GM23338 (cell line): ENCODE results near the gene FBLN1. TPM values are rescaled to one million over a fixed set of nuclear protein-coding genes. Genes with fewer than 3 reads are reported as not detected.

Source experiments
- ATAC-seq: fragments of 200-7000 bp; cut with Tn5 transposase; 3 replicates; pipeline ENCODE4 v1.9.1; 2020
- DNase-seq: peaks from one replicate; pipeline ENCODE4 v3.0.0-alpha.2; 2015; ENCODE audit warnings: low spot score
- H2AFZ ChIP-seq: fragments of 200-600 bp; sonication (generic); 2 replicates; pipeline ENCODE4 v1.8.0; 2016; ENCODE audit warnings: antibody characterized with exemption, mild to moderate bottlenecking, moderate library complexity
- H3F3A ChIP-seq: fragments of 200-600 bp; sonication (generic); replicated peaks from 2 replicates; pipeline ENCODE4 v1.8.0; 2017; ENCODE audit warnings: antibody characterized with exemption, mixed run types, low read depth
- H3K27ac ChIP-seq: fragments of 200-600 bp; sonication (generic); 2 replicates; pipeline ENCODE4 v1.6.1; 2016; ENCODE audit warnings: low read depth
- H3K27me3 ChIP-seq: fragments of 200-600 bp; sonication (generic); 2 replicates; pipeline ENCODE4 v1.8.0; 2016; ENCODE audit warnings: mild to moderate bottlenecking, mixed run types, moderate library complexity; ENCODE audit not compliant: insufficient read depth
- H3K36me3 ChIP-seq: fragments of 200-600 bp; sonication (generic); 2 replicates; pipeline ENCODE4 v1.8.0; 2016; ENCODE audit warnings: mild to moderate bottlenecking; ENCODE audit not compliant: insufficient read depth
- H3K4me1 ChIP-seq: fragments of 200-600 bp; sonication (generic); 2 replicates; pipeline ENCODE4 v1.8.0; 2016; ENCODE audit warnings: mild to moderate bottlenecking, moderate library complexity; ENCODE audit not compliant: insufficient read depth
- H3K4me2 ChIP-seq: fragments of 200-600 bp; sonication (generic); 2 replicates; pipeline ENCODE4 v1.7.1; 2017; ENCODE audit warnings: mixed run types
- H3K4me3 ChIP-seq: fragments of 200-600 bp; sonication (generic); 2 replicates; pipeline ENCODE4 v1.6.1; 2016; ENCODE audit warnings: mixed run types
- H3K79me2 ChIP-seq: fragments of 200-600 bp; sonication (generic); replicated peaks from 2 replicates; pipeline ENCODE4 v1.8.0; 2017; ENCODE audit warnings: mild to moderate bottlenecking; ENCODE audit not compliant: insufficient read depth
- H3K9me2 ChIP-seq: fragments of 200-600 bp; sonication (generic); 2 replicates; pipeline ENCODE4 v1.8.0; 2017; ENCODE audit not compliant: insufficient read depth
- H4K20me1 ChIP-seq: fragments of 200-600 bp; sonication (generic); replicated peaks from 2 replicates; pipeline ENCODE4 v1.8.0; 2017; ENCODE audit warnings: mild to moderate bottlenecking; ENCODE audit not compliant: insufficient read depth
- H3K27ac Mint-ChIP-seq: 2 replicates; pipeline ENCODE4 v1.8.0; 2020; ENCODE audit warnings: inconsistent platforms, mild to moderate bottlenecking, moderate library complexity, mixed read lengths
- H3K27me3 Mint-ChIP-seq: 3 replicates; pipeline ENCODE4 v1.8.0; 2022; ENCODE audit warnings: low read depth, mild to moderate bottlenecking, moderate library complexity, mixed read lengths, inconsistent platforms; ENCODE audit not compliant: insufficient read depth, poor library complexity
- H3K36me3 Mint-ChIP-seq: 3 replicates; pipeline ENCODE4 v1.8.0; 2021; ENCODE audit warnings: low read depth, mild to moderate bottlenecking, inconsistent platforms, moderate library complexity, mixed read lengths
- H3K4me1 Mint-ChIP-seq: 3 replicates; pipeline ENCODE4 v1.8.0; 2020; ENCODE audit warnings: mild to moderate bottlenecking, inconsistent platforms, mixed read lengths
- H3K4me3 Mint-ChIP-seq: 3 replicates; pipeline ENCODE4 v1.8.0; 2021; ENCODE audit warnings: moderate library complexity, mild to moderate bottlenecking, inconsistent platforms, mixed read lengths
- H3K9me3 Mint-ChIP-seq: 3 replicates; pipeline ENCODE4 v1.8.0; 2020; ENCODE audit warnings: moderate library complexity, mild to moderate bottlenecking, inconsistent platforms, mixed read lengths
- CREB1 ChIP-seq: fragments of 250-450 bp; sonication (Bioruptor Pico); IDR thresholded peaks from 2 replicates; pipeline ENCODE4 v1.5.0; 2020; ENCODE audit warnings: low read depth, mild to moderate bottlenecking, moderate library complexity
- ETS1 ChIP-seq: IDR thresholded peaks from 2 replicates; pipeline ENCODE4 v1.6.1; 2016; ENCODE audit warnings: antibody characterized with exemption
- EZH2phosphoT487 ChIP-seq: fragments of 200-600 bp; sonication (generic); IDR thresholded peaks from one replicate; pipeline ENCODE4 v1.8.1; 2018; ENCODE audit warnings: antibody characterized with exemption; ENCODE audit not compliant: unreplicated experiment
- STAT1 ChIP-seq: IDR thresholded peaks from one replicate; pipeline ENCODE4 v1.6.1; 2016; ENCODE audit warnings: antibody characterized with exemption; ENCODE audit not compliant: unreplicated experiment
- ZNF114 ChIP-seq: fragments of 250-450 bp; sonication (Bioruptor Pico); IDR thresholded peaks from 2 replicates; pipeline ENCODE4 v1.5.0; 2020; ENCODE audit warnings: mild to moderate bottlenecking, moderate library complexity
- ZNF331 ChIP-seq: fragments of 250-450 bp; sonication (Bioruptor Pico); IDR thresholded peaks from 2 replicates; pipeline ENCODE4 v1.5.0; 2020; ENCODE audit warnings: low read depth, mild to moderate bottlenecking, moderate library complexity
- ZNF462 ChIP-seq: fragments of 250-450 bp; sonication (Bioruptor Pico); IDR thresholded peaks from 2 replicates; pipeline ENCODE4 v1.5.0; 2020; ENCODE audit warnings: mild to moderate bottlenecking, moderate library complexity
- polyA plus RNA-seq: library from polyadenylated mRNA; unstranded; fragments of >200 nt; fragmentation: Nextera tagmentation; extraction: Ambion mirVana; gene quantifications from 2 replicates; pipeline ENCODE4 v1.2.1, GENCODE V29; 2016
- total RNA-seq: library from RNA; depleted of rRNA; stranded (reverse); fragments of >200 nt; shearing (Covaris generic); gene quantifications from 2 replicates; pipeline ENCODE4 v1.2.3, GENCODE V29; 2014

FBLN1 gene
- total and polyA plus RNA-seq, 2 experiments from 2014 or later: 90.1 to 137 TPM

DNA sequence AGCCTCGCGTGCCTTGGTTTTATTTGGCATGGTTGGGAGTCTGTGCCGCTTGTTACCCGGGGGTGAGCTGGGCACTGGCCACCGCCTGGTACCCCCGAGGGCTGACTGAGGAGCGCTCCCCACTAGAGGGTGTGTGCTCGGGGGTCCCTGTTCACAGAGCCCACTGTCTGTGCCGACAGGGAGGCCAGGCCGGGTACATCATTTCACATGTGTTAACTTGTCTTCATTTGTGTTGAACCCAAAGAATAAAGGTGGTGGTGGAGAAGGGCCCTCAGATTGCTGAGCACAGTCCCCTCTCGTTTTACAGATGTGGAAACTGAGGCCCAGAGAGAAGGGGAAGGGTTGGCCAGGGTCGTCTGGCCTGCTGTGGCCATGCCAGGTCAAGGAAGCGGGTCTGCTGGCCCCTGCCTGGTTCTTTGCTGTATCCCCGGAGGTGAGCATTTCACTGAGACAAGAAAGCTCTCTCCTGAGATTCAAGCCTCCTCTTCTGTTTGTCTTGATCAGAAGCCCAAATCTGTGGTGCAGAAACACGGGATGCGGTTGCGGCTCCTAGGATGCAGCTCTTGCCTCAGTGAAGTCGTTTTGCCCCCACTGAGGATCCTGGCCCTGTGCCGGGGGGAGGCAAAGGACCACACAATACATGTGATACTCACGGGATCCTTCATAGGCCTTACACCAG is 60.8 kb downstream of the FBLN1 start (continued):
- TF ChIP-seq ZNF462 (no peak), ZNF114 (CRISPR knock-in tag) (no peak), EZH2phosphoT487 (no peak), ETS1 (no peak)

DNA sequence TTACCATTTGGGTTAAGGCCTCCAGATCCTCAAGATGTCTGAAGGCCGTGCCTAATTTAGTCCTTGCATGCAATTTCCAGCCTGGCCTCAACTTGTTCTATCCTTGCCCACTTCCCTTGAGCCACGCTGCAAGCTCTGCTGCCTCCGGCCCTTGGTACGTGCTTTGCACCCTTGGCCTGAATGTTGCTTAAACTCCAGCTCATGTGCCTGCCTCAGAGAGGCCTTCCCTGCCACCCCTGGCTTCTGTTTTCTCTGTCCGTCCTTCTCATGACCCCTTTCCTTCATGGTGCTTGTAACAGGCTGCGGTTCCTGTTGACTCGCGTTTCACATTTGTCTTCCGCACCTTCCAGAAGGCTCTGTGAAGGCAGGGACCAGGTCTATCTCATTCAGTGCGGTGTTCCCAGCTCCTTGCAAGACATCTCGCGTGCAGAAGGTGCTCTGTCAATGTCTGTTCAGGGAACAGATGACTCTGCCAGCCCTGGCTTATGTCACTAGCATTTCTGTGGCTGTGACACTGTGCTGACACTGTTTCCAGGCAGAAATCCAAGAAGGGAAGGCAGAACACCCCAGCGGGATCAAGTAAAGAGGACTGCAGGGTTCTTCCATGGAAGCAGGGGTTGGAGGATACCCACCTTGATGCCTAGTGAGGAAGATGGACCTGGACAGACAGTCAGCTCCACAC is 61.8 kb downstream of the FBLN1 start:
- Histone ChIP-seq H3K4me1 (no peaks in the 10 kb centered on the region), H3K79me2 (no peaks in the 10 kb centered on the region), H3F3A (no peaks in the 10 kb centered on the region), H3K27me3 (no peaks in the 10 kb centered on the region), H2AFZ (no peak overlapping the region), H3K27ac (no peak overlapping the region), H3K4me2 (no peak overlapping the region), H4K20me1 (no peaks in the 10 kb centered on the region; the same call in 1 of the 2 replicates), H3K36me3 (peaks cover 7% of the 10 kb centered on the region; the same call in 1 of the 2 replicates), H3K9me2 (no peaks in the 10 kb centered on the region), H3K4me3 (no peak overlapping the region)
- H3K27ac Mint-ChIP-seq: no peak overlapping the region
- peaks cover 62% of the 10 kb centered on the region for H3K36me3 Mint-ChIP-seq
- DNase-seq (no peak), ATAC-seq (no peak)
- H3K9me3 Mint-ChIP-seq: peaks cover 46% of the 10 kb centered on the region
- H3K27me3 Mint-ChIP-seq: peaks cover 9% of the 10 kb centered on the region
- H3K4me1 Mint-ChIP-seq: peaks cover 14% of the 10 kb centered on the region; the same call in 2 of the 3 replicates
- no peak overlapping the region for H3K4me3 Mint-ChIP-seq
- no peak for TF ChIP-seq ZNF331
- TF ChIP-seq ZNF462: no peak
- no peak for TF ChIP-seq STAT1
- no peak for TF ChIP-seq CREB1
